ENCODE results near the gene GBA2. TPM values are rescaled to one million over a fixed set of nuclear protein-coding genes. Genes with fewer than 3 reads are reported as not detected.

Gene GBA2
- total RNA-seq, result 100 to 1,000 TPM in 2 of 4 donors, 10 to 100 TPM in 2; 71.4 to 111 (median 101) TPM

- Histone ChIP-seq H3K4me3 (replicated peaks in 1 of 3) (peak within 1 kb of the TSS; percentile 61 to 69 (median 62)), H3K36me3 (peaks cover 32 to 39% of the 10 kb centered on the region in 2 donors), H3K27me3 (no peaks in the 10 kb centered on the region), H3K27ac (peak within 1 kb of the TSS; percentile 68 to 86 (median 84)), H3K9me3 (no peaks in the 10 kb centered on the region), H3K4me1 (peaks cover 34 to 35% of the 10 kb centered on the region in 2 donors)
- intact Hi-C loops (cut with DNase I), result loop anchor here (10.0 kb wide), 1 partner anchor 76 kb away; the partner anchor contains the start of genes FAM221B and TMEM8B
- TF ChIP-seq CTCF (IDR thresholded peaks at IDR 0.05) (peak in 1 of 6 experiments; percentile 2), POLR2A (IDR thresholded peaks at IDR 0.05) (peak; percentile 26 to 86)
- peak; percentile 85 to 86 for DNase-seq
- 0 to 1% methylated on average over 9 to 21 of the region's 69 CpGs for WGBS, 2 donors
Observed at GRCh38 chr9:35748858-35749514, at the start of gene GBA2, which contains the start of gene RGP1. TSS of gene GBA2 (minus strand) at chr9:35749228. CDS start at chr9:35748704, 524 bp downstream. TSS of gene RGP1 (plus strand) at chr9:35749287. CDS start at chr9:35749756, 469 bp downstream.

- Histone ChIP-seq H3K4me3 (replicated peaks in 1 of 3) (no peak overlapping the region), H3K4me1 (no peaks in the 10 kb centered on the region), H3K27me3 (no peaks in the 10 kb centered on the region), H3K36me3 (peaks cover 0 to 1% of the 10 kb centered on the region in 2 donors), H3K27ac (no peak overlapping the region), H3K9me3 (no peaks in the 10 kb centered on the region)
- intact Hi-C loops (cut with DNase I), result no loop called here
- TF ChIP-seq POLR2A (IDR thresholded peaks at IDR 0.05) (no peak), CTCF (IDR thresholded peaks at IDR 0.05) (no peak)
- DNase-seq, result no peak
- WGBS, 2 donors, result 85 to 91% methylated on average over 6 of the region's 6 CpGs
Observed at GRCh38 chr9:35797311-35798109, 48.5 kb upstream of the GBA2 start.

- DNase-seq, result no peak
- H3K4me1 ChIP-seq, result peaks cover 5 to 6% of the 10 kb centered on the region in 2 donors
- no peaks in the 10 kb centered on the region for H3K9me3 ChIP-seq
- H3K4me3 ChIP-seq (replicated peaks in 1 of 3), result no peak overlapping the region
- no peaks in the 10 kb centered on the region for H3K36me3 ChIP-seq
- H3K27ac ChIP-seq, result no peak overlapping the region
- intact Hi-C loops (cut with DNase I), result no loop called here
- no peaks in the 10 kb centered on the region for H3K27me3 ChIP-seq
- TF ChIP-seq CTCF (IDR thresholded peaks at IDR 0.05) (no peak), POLR2A (IDR thresholded peaks at IDR 0.05) (no peak)
Observed at GRCh38 chr9:35795695-35796094, 46.7 kb upstream of the GBA2 start.

GRCh38 chr9:35793461-35793860 lies 44.4 kb upstream of the GBA2 start:
- Histone ChIP-seq H3K4me1 (peaks cover 8 to 13% of the 10 kb centered on the region in 2 donors), H3K27ac (no peak overlapping the region), H3K4me3 (replicated peaks in 1 of 3) (no peak overlapping the region), H3K36me3 (no peaks in the 10 kb centered on the region), H3K27me3 (no peaks in the 10 kb centered on the region), H3K9me3 (no peaks in the 10 kb centered on the region)
- DNase-seq, result no peak
- 87 to 96% methylated on average over 2 of the region's 2 CpGs for WGBS, 2 donors
- intact Hi-C loops (cut with DNase I), result loop anchor here (5.0 kb wide), 1 partner anchor 34 kb away; the partner anchor contains the start of genes FAM221B and TMEM8B
- TF ChIP-seq CTCF (IDR thresholded peaks at IDR 0.05) (no peak), POLR2A (IDR thresholded peaks at IDR 0.05) (no peak)

All from thyroid gland (tissue), 4 donors.